GM21825 (cell line): Measurements from ENCODE around the gene PDCD11.

Source experiments
- ATAC-seq: cut with Tn5 transposase; IDR thresholded peaks from one replicate; pipeline ENCODE4 v1.9.1; 2021; ENCODE audit warnings: mild to moderate bottlenecking, moderate library complexity; ENCODE audit not compliant: unreplicated experiment

PDCD11 gene

GRCh38 chr10:103449208-103450144 is 53.0 kb downstream of the PDCD11 start:
- ATAC-seq, result no peak

GRCh38 chr10:103450201-103450695 is 53.8 kb downstream of the PDCD11 start:
- ATAC-seq, result no peak

- ATAC-seq, result no peak
Observed at GRCh38 chr10:103451091-103451813, 54.8 kb downstream of the PDCD11 start.

GRCh38 chr10:103451831-103452505 is 55.5 kb downstream of the PDCD11 start, which contains the start of gene CALHM2:
Gene CALHM2, minus strand, starts transcription at chr10:103452370. Its CDS starts 2,429 bp downstream, at chr10:103449941.
- ATAC-seq, result peak; percentile 58

GRCh38 chr10:103452506-103453230 is 56.2 kb downstream of the PDCD11 start:
- no peak for ATAC-seq

GRCh38 chr10:103454026-103454425 is 57.6 kb downstream of the PDCD11 start:
- no peak for ATAC-seq

GRCh38 chr10:103455235-103455634 is 58.8 kb downstream of the PDCD11 start:
- ATAC-seq, result no peak

- ATAC-seq, result no peak
Observed at GRCh38 chr10:103456074-103456660, 59.7 kb downstream of the PDCD11 start.

- no peak for ATAC-seq
Observed at GRCh38 chr10:103457176-103457712, 60.8 kb downstream of the PDCD11 start.

GRCh38 chr10:103457896-103458583 is 61.6 kb downstream of the PDCD11 start:
- no peak for ATAC-seq

- ATAC-seq, result no peak
Observed at GRCh38 chr10:103458720-103459119, 62.3 kb downstream of the PDCD11 start, which contains the start of gene CALHM1. Gene CALHM1, minus strand, starts transcription at chr10:103458900. Its CDS starts 149 bp downstream, at chr10:103458751.

- ATAC-seq, result no peak
Observed at GRCh38 chr10:103459615-103460014, 63.2 kb downstream of the PDCD11 start.

GRCh38 chr10:103463499-103463898 is 67.1 kb downstream of the PDCD11 start:
- ATAC-seq, result no peak

GRCh38 chr10:103465411-103466179 is 69.2 kb downstream of the PDCD11 start:
- ATAC-seq, result no peak

- ATAC-seq, result no peak
Observed at GRCh38 chr10:103466734-103467133, 70.3 kb downstream of the PDCD11 start.

- ATAC-seq, result peak; percentile 30
Observed at GRCh38 chr10:103467406-103467805, 71.0 kb downstream of the PDCD11 start.

- ATAC-seq, result no peak
Observed at GRCh38 chr10:103469201-103469600, 72.8 kb downstream of the PDCD11 start.
